ENCODE data around the gene CDIP1. TPM values are rescaled to one million over a fixed set of nuclear protein-coding genes. Genes with fewer than 3 reads are reported as not detected.

The CDIP1 gene
- total RNA-seq, 1 experiment from 2014 or later = 49.7 TPM

DNA sequence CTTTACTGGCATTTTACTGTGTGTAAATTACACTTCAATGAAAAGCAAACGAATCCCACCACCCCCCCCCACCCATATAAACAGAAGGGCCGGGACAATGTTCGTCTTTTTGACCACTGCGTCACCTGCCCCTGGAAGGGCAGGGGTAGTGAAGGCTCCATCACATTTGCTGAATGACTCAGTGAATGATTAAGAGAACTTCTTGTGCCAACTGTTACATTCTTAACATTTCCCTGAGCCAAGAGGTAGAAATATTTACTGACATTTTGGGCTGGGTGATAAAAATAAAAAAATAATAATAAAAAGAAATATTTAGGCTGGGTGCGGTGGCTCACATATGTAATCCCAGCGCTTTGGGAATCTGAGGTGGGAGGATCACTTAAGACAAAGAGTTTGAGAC is 41.7 kb upstream of the CDIP1 start:
- Histone ChIP-seq H3K27ac (ENCODE audit: insufficient read length, low read depth, low read length) (no peak overlapping the region), H3K18ac (ENCODE audit: insufficient read length, low read depth, low read length) (no peak overlapping the region), H3K9ac (ENCODE audit: extremely low read depth, insufficient read length, low read length) (no peak overlapping the region), H2BK15ac (ENCODE audit: low read depth, low read length) (no peak overlapping the region), H3K4me1 (ENCODE audit: insufficient read depth, low read length) (no peaks in the 10 kb centered on the region), H3K56ac (ENCODE audit: insufficient read length, low read depth, low read length) (no peak overlapping the region), H4K8ac (replicated peaks; ENCODE audit: insufficient read length, low read depth, low read length) (no peak overlapping the region), H2BK120ac (ENCODE audit: low read depth, low read length, poor library complexity, severe bottlenecking) (no peak overlapping the region), H2AK5ac (ENCODE audit: insufficient read length, low read length) (no peak overlapping the region), H3K14ac (ENCODE audit: insufficient read depth, low read length) (no peak overlapping the region), H3T11ph (ENCODE audit: low read length) (no peak overlapping the region), H3K79me2 (ENCODE audit: insufficient read depth, low read length) (no peaks in the 10 kb centered on the region), H4K20me1 (ENCODE audit: control insufficient read depth, insufficient read depth, insufficient read length) (no peaks in the 10 kb centered on the region), H2BK5ac (ENCODE audit: insufficient read length, low read length) (no peak overlapping the region), H3K4ac (ENCODE audit: low read depth, low read length) (no peak overlapping the region), H2AFZ (ENCODE audit: low read length) (no peak overlapping the region), H4K5ac (ENCODE audit: insufficient read length, low read depth, low read length) (no peak overlapping the region), H3K79me1 (ENCODE audit: insufficient read depth, low read depth, low read length, poor library complexity, severe bottlenecking) (no peaks in the 10 kb centered on the region), H3K23me2 (ENCODE audit: insufficient read length, low read depth, low read length, poor library complexity, severe bottlenecking) (no peaks in the 10 kb centered on the region), H4K91ac (ENCODE audit: insufficient read length, low read depth, low read length) (no peak overlapping the region), H2BK20ac (ENCODE audit: low read depth, low read length, poor library complexity, severe bottlenecking) (no peak overlapping the region), H3K9me3 (ENCODE audit: control insufficient read depth, low read depth, low read length) (no peaks in the 10 kb centered on the region), H3K23ac (ENCODE audit: insufficient read length, low read depth, low read length) (no peak overlapping the region), H3K4me2 (ENCODE audit: insufficient read depth, insufficient read length, low read length) (no peak overlapping the region), H2BK12ac (ENCODE audit: insufficient read length, low read depth, low read length) (no peak overlapping the region), H3K27me3 (ENCODE audit: insufficient read depth, low read length) (no peaks in the 10 kb centered on the region)
- Mint-ChIP-seq H3K27me3 (ENCODE audit: low read depth) (no peaks in the 10 kb centered on the region), H3K4me3 (no peak overlapping the region), H3K27ac (no peak overlapping the region), H3K4me1 (no peaks in the 10 kb centered on the region), H3K36me3 (ENCODE audit: insufficient read depth in 1 of 3, low read depth in 3 of 3) (no peaks in the 10 kb centered on the region), H3K9me3 (no peaks in the 10 kb centered on the region)
- no peak for DNase-seq
- TF ChIP-seq, protein P1, sequence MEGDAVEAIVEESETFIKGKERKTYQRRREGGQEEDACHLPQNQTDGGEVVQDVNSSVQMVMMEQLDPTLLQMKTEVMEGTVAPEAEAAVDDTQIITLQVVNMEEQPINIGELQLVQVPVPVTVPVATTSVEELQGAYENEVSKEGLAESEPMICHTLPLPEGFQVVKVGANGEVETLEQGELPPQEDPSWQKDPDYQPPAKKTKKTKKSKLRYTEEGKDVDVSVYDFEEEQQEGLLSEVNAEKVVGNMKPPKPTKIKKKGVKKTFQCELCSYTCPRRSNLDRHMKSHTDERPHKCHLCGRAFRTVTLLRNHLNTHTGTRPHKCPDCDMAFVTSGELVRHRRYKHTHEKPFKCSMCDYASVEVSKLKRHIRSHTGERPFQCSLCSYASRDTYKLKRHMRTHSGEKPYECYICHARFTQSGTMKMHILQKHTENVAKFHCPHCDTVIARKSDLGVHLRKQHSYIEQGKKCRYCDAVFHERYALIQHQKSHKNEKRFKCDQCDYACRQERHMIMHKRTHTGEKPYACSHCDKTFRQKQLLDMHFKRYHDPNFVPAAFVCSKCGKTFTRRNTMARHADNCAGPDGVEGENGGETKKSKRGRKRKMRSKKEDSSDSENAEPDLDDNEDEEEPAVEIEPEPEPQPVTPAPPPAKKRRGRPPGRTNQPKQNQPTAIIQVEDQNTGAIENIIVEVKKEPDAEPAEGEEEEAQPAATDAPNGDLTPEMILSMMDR (conservative IDR thresholded peaks at IDR 0.05) = no peak
- WGBS (ENCODE audit: extremely low coverage, insufficient read length, low lambda C conversion rate) = no CpG with 5 or more reads among the region's 6 CpGs
